ENCODE measurements around the gene RPEL1.

RPEL1 gene

GRCh38 chr10:103244666-103245271 lies 918 bp upstream of the RPEL1 start:
- peak; percentile 26 for DNase-seq (ENCODE audit: extremely low read depth, insufficient read length)
- TF ChIP-seq CTCF (IDR thresholded peaks at IDR 0.05; ENCODE audit: insufficient read depth, low read length, poor library complexity, severe bottlenecking), result peak; percentile 88
- Histone ChIP-seq H3K36me3 (ENCODE audit: control insufficient read depth, insufficient read depth, low read length) (no peaks in the 10 kb centered on the region), H3K27me3 (replicated peaks; ENCODE audit: control insufficient read depth, insufficient read depth, low read length) (no peaks in the 10 kb centered on the region), H3K4me3 (replicated peaks; ENCODE audit: low read depth, low read length) (no peak overlapping the region)

GRCh38 chr10:103246324-103246723 lies 637 bp downstream of the RPEL1 start:
- TF ChIP-seq CTCF (IDR thresholded peaks at IDR 0.05; ENCODE audit: insufficient read depth, low read length, poor library complexity, severe bottlenecking), result no peak
- no peaks in the 10 kb centered on the region for H3K27me3 ChIP-seq (replicated peaks; ENCODE audit: control insufficient read depth, insufficient read depth, low read length)
- no peaks in the 10 kb centered on the region for H3K36me3 ChIP-seq (ENCODE audit: control insufficient read depth, insufficient read depth, low read length)
- H3K4me3 ChIP-seq (replicated peaks; ENCODE audit: low read depth, low read length), result no peak overlapping the region
- DNase-seq (ENCODE audit: extremely low read depth, insufficient read length), result no peak

GRCh38 chr10:103254113-103254512 lies 8.4 kb downstream of the RPEL1 start:
- DNase-seq (ENCODE audit: extremely low read depth, insufficient read length), result no peak
- Histone ChIP-seq H3K4me3 (replicated peaks; ENCODE audit: low read depth, low read length) (no peak overlapping the region), H3K36me3 (ENCODE audit: control insufficient read depth, insufficient read depth, low read length) (no peaks in the 10 kb centered on the region), H3K27me3 (replicated peaks; ENCODE audit: control insufficient read depth, insufficient read depth, low read length) (no peaks in the 10 kb centered on the region)
- no peak for TF ChIP-seq CTCF (IDR thresholded peaks at IDR 0.05; ENCODE audit: insufficient read depth, low read length, poor library complexity, severe bottlenecking)

DNA sequence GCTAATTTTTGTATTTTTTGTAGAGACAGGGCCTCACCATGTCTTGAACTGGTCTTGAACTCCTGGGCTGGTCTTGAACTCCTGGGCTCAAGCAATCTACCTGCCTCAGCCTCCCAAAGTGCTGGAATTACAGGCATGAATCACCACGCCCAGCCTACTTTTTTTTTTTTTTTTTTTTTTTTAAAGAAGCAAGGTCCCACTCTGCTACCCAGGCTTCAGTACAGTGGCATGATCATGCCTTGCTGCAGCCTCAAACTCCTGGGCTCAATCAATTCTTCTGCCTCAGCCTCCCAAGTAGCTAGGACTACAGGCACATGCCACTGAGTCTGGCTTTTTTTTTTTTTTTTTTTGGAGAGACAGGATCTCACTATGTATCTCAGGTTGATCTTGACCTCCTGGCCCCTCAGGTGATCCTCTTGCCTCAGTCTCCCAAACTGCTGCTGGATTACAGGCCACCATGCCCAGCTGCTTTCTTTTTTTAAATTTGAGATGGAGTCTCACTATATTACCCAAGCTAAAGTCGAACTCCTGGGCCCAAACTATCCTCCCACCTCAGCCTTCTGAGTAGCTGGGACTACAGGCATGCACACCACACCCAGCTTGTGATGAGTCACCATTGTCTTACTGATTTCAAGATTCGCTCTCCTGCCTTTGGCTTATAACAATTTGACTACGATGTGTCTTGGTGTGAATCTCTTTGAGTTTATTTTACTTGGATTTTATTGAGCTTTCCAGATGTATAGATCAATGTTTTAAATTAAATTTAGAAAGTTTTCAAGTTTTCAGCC lies 9.0 kb downstream of the RPEL1 start:
- Histone ChIP-seq H3K4me3 (replicated peaks; ENCODE audit: low read depth, low read length) (no peak overlapping the region), H3K27me3 (replicated peaks; ENCODE audit: control insufficient read depth, insufficient read depth, low read length) (no peaks in the 10 kb centered on the region), H3K36me3 (ENCODE audit: control insufficient read depth, insufficient read depth, low read length) (no peaks in the 10 kb centered on the region)
- no peak for TF ChIP-seq CTCF (IDR thresholded peaks at IDR 0.05; ENCODE audit: insufficient read depth, low read length, poor library complexity, severe bottlenecking)
- DNase-seq (ENCODE audit: extremely low read depth, insufficient read length), result no peak

DNA sequence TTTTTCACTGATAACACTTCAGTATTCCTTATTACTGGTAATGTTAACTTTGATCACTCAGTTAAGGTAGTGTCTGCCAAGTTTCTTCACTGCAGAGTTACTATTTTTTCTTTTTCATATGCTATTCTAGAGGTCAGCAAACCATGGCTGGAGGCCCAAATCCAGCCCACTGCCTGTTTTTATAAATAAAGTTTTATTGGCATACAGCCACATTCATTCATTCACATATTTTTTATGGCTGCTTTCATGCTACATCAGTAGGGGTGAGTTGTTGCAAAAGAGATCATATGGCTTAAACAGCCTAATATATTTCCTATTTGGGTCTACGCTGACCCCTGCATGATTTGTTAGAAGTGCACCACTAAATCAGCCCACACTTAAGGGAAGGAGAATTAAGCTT lies 10.9 kb downstream of the RPEL1 start:
- H3K27me3 ChIP-seq (replicated peaks; ENCODE audit: control insufficient read depth, insufficient read depth, low read length), result no peaks in the 10 kb centered on the region
- no peak for TF ChIP-seq CTCF (IDR thresholded peaks at IDR 0.05; ENCODE audit: insufficient read depth, low read length, poor library complexity, severe bottlenecking)
- no peaks in the 10 kb centered on the region for H3K36me3 ChIP-seq (ENCODE audit: control insufficient read depth, insufficient read depth, low read length)
- DNase-seq (ENCODE audit: extremely low read depth, insufficient read length), result no peak
- H3K4me3 ChIP-seq (replicated peaks; ENCODE audit: low read depth, low read length), result no peak overlapping the region
